Activated T-cell treated with anti-CD3 and anti-CD28 coated beads, Interleukin-2, amount 50 U/mL, for 4 hours (primary cell): Measurements from ENCODE around the gene BRD3. TPM values are rescaled to one million over a fixed set of nuclear protein-coding genes. Genes with fewer than 3 reads are reported as not detected.
A peak's percentile ranks its signal among the peaks of the same experiment; 100 is the strongest.

Source experiments
- ATAC-seq, 2 donors: fragments of 200-7000 bp; cut with Tn5 transposase; one replicate each; pipeline ENCODE4 v1.10.0; 2021
- DNase-seq: peaks from one replicate; pipeline ENCODE4 v3.0.0-alpha.2; 2020
- H3K27me3 Mint-ChIP-seq: one replicate; pipeline ENCODE4 v1.8.0; 2021; ENCODE audit warnings: low read depth, mixed read lengths
- H3K36me3 Mint-ChIP-seq: one replicate; pipeline ENCODE4 v1.8.0; 2022; ENCODE audit warnings: mixed read lengths; ENCODE audit not compliant: insufficient read depth
- H3K4me1 Mint-ChIP-seq: one replicate; pipeline ENCODE4 v1.8.0; 2021; ENCODE audit warnings: low read depth, mixed read lengths
- H3K4me3 Mint-ChIP-seq: one replicate; pipeline ENCODE4 v1.8.0; 2021; ENCODE audit warnings: mild to moderate bottlenecking, moderate library complexity, mixed read lengths
- H3K9me3 Mint-ChIP-seq: one replicate; pipeline ENCODE4 v1.8.0; 2021; ENCODE audit warnings: mixed read lengths
- total RNA-seq, 3 donors: library from RNA; stranded (reverse); gene quantifications; one replicate each; pipeline ENCODE4 v1.2.1, GENCODE V29; 2021

The BRD3 gene
- total RNA-seq, 3 donors from 2014 or later: 29.3 to 38.2 (median 32.4) TPM

DNA sequence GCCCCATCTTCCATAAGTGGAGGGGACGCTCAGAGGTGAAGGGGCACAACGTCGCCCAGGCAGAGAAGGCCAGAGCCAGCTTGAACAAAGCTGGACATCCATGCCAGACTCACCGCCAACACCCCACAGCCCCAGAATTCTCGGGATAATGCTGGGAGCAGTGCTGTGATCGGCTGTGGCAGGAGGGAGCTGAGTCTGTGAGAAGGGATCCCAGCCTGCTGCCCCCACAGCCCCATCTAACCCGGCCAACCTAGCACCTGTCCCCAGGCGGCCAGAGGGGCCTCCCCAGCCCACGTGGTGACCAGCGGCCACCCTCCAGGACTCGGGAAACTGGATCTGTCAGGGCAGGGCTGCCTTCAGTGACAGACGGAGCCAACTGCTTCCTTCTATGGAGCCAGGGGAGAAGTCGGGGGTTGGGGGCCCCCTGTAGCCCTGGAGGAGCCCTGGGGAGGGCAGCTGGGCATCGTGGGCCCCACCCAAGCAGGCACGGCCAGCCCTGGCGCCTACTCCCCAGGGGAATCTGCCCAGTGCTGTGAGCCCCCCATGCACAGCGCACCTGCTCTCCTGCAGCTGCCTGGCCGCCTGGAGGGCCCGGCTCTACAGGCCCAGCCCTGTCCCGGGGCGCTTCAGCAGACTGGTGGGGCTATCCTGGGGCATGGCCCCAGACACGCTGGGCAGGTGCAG is 6.0 kb downstream of the BRD3 start:
- Mint-ChIP-seq H3K4me1 (peaks cover 66% of the 10 kb centered on the region), H3K36me3 (peaks cover 3% of the 10 kb centered on the region), H3K9me3 (no peaks in the 10 kb centered on the region), H3K4me3 (no peak overlapping the region), H3K27me3 (no peaks in the 10 kb centered on the region)
- DNase-seq (no peak), ATAC-seq (no peak)

DNA sequence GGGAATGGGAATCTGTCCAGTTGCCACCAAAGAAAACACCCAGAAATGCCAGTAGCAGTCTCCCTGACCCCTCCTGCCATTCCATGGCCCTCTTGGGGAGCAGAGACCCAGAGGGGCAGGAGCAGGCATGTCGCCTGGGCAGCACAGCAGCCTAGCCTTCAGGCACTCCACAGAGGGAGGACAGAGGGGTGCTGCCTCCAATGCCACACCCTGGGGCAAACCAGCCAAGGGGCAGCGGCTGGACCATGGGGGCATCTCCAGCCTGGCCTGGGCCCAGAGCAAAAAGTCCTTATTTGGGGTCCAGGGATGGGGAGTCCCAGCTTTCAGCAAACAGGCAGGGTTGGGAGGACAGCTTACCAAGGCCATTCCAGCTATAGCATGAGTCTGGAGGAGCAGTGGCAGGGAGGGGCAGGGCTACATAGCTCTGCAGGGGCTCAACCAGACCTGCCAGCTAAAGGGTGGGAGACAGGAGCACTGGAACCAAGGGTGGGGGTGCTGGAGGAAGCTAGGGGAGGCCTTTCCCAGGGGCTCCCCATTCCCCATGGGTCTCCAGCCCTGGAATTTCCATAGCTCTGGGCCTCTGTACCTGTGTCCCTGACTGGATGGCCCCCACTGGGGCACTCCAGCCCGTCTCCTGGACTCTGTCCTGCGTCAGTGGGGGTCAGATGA is 6.7 kb downstream of the BRD3 start:
- DNase-seq (no peak), ATAC-seq (no peak)
- no peaks in the 10 kb centered on the region for H3K27me3 Mint-ChIP-seq
- H3K4me3 Mint-ChIP-seq: no peak overlapping the region
- H3K9me3 Mint-ChIP-seq: no peaks in the 10 kb centered on the region
- peaks cover 3% of the 10 kb centered on the region for H3K36me3 Mint-ChIP-seq
- peaks cover 61% of the 10 kb centered on the region for H3K4me1 Mint-ChIP-seq

- ATAC-seq: no peak
- Mint-ChIP-seq H3K4me1 (peaks cover 55% of the 10 kb centered on the region), H3K27me3 (no peaks in the 10 kb centered on the region), H3K4me3 (no peak overlapping the region), H3K9me3 (no peaks in the 10 kb centered on the region), H3K36me3 (peaks cover 3% of the 10 kb centered on the region)
- DNase-seq: no peak
Measured at GRCh38 chr9:134060546-134060945, 7.3 kb downstream of the BRD3 start.

DNA sequence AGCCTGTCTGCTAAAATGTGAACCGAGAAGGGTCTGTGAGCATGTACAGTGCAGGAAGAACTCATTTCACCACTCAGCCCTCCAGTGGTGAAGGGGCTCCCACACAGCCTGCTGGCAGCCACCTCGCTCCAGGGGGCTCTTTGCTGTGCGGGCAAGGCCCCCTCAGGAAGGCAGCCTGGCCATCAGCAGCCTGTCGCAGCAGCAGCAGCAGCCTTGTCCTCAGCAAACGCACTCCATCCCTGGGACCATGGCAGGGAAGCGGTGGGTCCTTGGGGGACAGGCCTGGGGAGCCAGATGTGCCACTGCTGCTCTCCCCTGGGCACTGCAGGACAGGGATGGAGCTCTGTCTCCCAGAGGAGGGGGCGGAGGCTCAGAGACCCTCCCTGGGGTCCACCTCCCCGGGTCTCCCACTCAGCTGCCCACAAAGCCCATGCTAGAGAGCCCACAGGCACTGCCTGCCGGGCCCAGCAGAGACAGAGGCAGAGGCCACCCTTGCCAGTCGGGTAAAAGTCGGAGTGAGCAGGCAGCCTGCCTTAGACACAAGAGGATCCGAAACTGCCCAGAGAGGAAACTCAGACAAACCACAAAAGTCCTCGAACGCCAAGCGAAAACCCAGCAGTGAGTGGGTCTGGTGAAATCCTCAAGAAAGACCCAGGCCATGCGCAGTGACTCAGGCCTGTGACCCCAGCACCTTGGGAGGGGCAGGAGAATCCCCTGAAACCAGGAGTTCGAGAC is 8.0 kb downstream of the BRD3 start:
- Mint-ChIP-seq H3K4me3 (no peak overlapping the region), H3K36me3 (peaks cover 3% of the 10 kb centered on the region), H3K4me1 (peaks cover 49% of the 10 kb centered on the region), H3K27me3 (no peaks in the 10 kb centered on the region), H3K9me3 (no peaks in the 10 kb centered on the region)
- DNase-seq: peak; percentile 3
- peak; percentile 40 to 49 for ATAC-seq

GRCh38 chr9:134059188-134059641 is 8.6 kb downstream of the BRD3 start:
- H3K4me3 Mint-ChIP-seq: no peak overlapping the region
- DNase-seq: peak; percentile 4
- no peak for ATAC-seq
- no peaks in the 10 kb centered on the region for H3K27me3 Mint-ChIP-seq
- peaks cover 44% of the 10 kb centered on the region for H3K4me1 Mint-ChIP-seq
- H3K36me3 Mint-ChIP-seq: peaks cover 3% of the 10 kb centered on the region
- no peaks in the 10 kb centered on the region for H3K9me3 Mint-ChIP-seq

DNA sequence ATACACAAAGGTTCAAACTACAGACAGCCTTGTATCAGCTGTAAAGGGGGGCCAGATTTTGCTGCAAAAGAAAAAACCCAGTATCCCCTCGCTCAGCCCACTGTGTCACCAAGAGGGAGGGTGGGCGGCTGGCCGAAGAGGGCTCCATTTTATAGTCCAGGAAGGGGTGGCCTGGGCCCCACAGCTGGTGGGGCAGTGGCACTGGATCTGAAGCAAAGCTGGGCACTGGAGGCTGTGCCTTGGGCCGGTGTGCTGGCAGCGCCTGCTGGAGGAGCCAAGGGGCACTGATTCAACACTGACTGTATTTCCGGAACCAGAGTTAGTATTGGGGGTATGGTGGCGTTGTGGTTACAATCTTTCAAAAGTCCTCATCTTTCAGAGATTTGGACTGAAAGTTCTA is 9.1 kb downstream of the BRD3 start:
- no peaks in the 10 kb centered on the region for H3K27me3 Mint-ChIP-seq
- H3K4me3 Mint-ChIP-seq: no peak overlapping the region
- peaks cover 3% of the 10 kb centered on the region for H3K36me3 Mint-ChIP-seq
- peaks cover 43% of the 10 kb centered on the region for H3K4me1 Mint-ChIP-seq
- DNase-seq: peak; percentile 0
- H3K9me3 Mint-ChIP-seq: no peaks in the 10 kb centered on the region
- no peak for ATAC-seq

DNA sequence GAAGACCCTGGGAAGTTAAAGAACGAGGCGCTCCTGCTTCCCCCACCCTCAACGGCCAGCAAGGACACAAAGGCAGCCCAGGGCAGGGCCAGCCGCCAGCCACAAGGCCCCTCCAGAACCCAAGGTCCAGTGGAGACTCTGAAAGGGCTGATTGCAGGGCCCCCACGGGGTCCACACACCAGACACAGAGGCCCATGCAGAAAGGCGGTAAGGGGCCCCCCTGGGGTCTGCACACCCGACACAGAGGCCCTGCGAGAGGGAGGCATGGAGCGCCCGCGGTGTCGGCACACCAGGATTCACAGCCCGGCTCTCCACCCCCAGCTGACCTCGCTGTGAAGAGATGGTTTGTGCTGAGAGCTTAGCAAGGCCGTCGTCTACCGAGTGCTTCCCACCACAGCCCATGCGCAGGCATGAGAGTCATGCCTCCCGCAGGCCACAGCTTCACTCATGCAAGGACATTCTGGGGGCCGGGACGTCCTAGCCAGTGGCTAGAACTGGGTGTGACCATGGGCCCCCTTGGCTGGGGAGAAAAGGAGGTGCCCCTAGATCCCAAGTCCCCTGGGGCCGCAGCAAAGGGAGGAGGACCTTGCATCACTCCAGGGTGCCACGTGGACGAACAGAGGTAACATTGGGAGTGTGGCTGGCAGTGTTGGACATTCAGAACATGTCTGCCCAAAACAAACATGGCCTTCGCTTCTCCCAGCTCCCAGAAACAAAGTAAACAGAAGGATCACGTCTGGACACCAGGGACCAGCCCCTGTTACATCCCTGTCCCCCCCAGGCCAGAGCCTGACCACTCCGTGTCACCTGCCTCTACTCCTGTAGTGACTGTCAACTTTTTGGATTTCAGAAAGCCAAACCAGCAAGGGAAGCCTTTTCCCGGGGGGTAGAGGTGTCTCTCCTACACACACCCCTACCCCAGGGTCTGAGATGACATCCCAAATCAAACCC is 9.8 kb downstream of the BRD3 start:
- no peak for ATAC-seq
- no peak for DNase-seq
- Mint-ChIP-seq H3K4me3 (no peak overlapping the region), H3K36me3 (no peaks in the 10 kb centered on the region), H3K9me3 (no peaks in the 10 kb centered on the region), H3K27me3 (no peaks in the 10 kb centered on the region), H3K4me1 (peaks cover 39% of the 10 kb centered on the region)

GRCh38 chr9:134057307-134057657 is 10.5 kb downstream of the BRD3 start:
- DNase-seq (no peak), ATAC-seq (no peak)
- Mint-ChIP-seq H3K27me3 (no peaks in the 10 kb centered on the region), H3K36me3 (no peaks in the 10 kb centered on the region), H3K9me3 (no peaks in the 10 kb centered on the region), H3K4me3 (no peak overlapping the region), H3K4me1 (peaks cover 31% of the 10 kb centered on the region)

DNA sequence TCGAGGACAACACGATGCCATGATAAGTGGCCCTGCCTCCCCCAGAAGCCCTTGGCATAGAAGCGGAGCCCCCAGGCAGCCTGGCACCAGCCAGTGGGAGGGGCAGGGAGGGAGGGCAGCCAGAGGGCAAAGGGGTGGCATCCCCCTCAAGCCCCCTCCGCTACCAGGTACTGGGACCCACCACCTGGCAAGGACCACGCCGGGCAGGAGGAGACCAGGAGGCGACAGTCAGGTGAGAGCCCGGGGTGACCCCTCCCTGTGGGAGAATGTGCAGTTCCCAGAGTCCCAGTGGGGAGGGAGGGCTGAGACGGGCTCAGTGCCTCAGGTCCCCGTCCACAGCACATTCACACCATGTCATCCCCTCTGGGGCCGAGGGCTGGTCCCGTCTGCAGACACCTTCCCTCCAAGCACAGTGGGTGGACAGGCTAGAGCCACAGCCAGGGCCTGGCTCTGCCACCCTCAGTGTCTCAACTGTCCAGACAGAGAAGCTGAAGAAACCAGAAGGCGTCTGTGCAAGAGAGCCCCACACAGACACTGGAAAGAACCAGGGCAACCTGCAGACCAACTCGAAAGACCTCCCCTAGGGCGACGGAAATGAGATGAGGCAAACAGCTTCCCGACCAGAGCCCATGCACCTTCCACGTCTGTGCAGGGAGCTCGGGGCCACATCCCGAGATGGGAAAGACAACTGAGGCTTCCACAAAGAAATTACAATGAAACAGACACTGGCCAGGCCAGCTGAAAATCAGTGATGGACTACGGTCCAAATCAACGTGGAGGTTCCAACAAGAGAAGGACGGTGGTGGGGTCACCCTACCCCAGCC is 11.1 kb downstream of the BRD3 start:
- ATAC-seq: no peak
- no peaks in the 10 kb centered on the region for H3K27me3 Mint-ChIP-seq
- H3K9me3 Mint-ChIP-seq: no peaks in the 10 kb centered on the region
- H3K4me1 Mint-ChIP-seq: peaks cover 30% of the 10 kb centered on the region
- no peaks in the 10 kb centered on the region for H3K36me3 Mint-ChIP-seq
- DNase-seq: no peak
- H3K4me3 Mint-ChIP-seq: no peak overlapping the region

GRCh38 chr9:134055981-134056461 is 11.8 kb downstream of the BRD3 start:
- Mint-ChIP-seq H3K4me1 (peaks cover 25% of the 10 kb centered on the region), H3K4me3 (no peak overlapping the region), H3K27me3 (no peaks in the 10 kb centered on the region), H3K9me3 (no peaks in the 10 kb centered on the region), H3K36me3 (peaks cover 6% of the 10 kb centered on the region)
- no peak for ATAC-seq
- DNase-seq: no peak

- Mint-ChIP-seq H3K36me3 (peaks cover 6% of the 10 kb centered on the region), H3K4me1 (peaks cover 16% of the 10 kb centered on the region), H3K27me3 (no peaks in the 10 kb centered on the region), H3K4me3 (no peak overlapping the region), H3K9me3 (no peaks in the 10 kb centered on the region)
- no peak for DNase-seq
- no peak for ATAC-seq
Measured at GRCh38 chr9:134054891-134055811, 12.7 kb downstream of the BRD3 start.

DNA sequence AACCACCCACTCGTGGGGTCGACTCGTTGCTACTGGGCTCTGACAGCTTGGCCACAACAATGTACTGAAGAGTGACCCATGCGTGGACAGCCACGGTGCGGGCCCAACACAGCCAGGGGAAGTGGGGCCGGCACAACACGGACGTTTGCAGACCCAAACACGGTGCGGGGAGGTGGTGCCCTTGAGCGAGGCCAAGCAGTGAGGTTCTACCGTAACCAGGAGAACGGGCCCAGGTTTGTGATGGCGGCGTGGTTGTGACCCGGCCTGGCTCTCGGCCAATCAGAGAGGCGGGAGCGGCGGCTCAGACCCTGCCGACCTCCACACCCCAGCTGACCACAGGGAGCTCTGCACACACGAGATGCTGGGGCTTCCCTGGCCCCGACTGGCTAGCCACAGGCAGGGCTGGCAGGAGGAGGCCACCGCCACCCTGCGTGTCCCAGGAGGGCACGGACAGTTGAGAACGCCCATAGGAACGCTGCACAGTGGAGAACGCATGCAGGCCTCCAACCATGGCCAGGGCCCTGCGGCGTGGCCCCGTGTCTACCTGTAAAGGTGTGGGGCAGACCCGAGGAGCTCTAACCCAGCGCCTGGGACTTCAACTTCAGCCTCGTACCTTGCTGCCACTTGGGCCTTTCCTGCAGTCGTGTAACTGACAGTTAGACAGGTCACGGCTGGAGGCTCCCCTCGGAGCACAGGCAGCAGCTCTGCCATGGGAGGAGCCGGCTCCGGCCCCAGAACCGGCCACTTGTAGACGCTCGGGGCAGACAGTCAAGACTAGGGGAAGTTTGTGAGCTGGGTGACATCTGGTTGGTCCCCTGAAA is 13.7 kb downstream of the BRD3 start:
- no peaks in the 10 kb centered on the region for H3K27me3 Mint-ChIP-seq
- no peak for DNase-seq
- H3K9me3 Mint-ChIP-seq: no peaks in the 10 kb centered on the region
- ATAC-seq: no peak
- peaks cover 11% of the 10 kb centered on the region for H3K36me3 Mint-ChIP-seq
- H3K4me1 Mint-ChIP-seq: peaks cover 13% of the 10 kb centered on the region
- no peak overlapping the region for H3K4me3 Mint-ChIP-seq
